Right atrium auricular region (tissue), 2 donors: ENCODE results near the gene ARID3A. TPM values are rescaled to one million over a fixed set of nuclear protein-coding genes. Genes with fewer than 3 reads are reported as not detected.

ENCODE experiments used
- DNase-seq: peaks from one replicate; pipeline ENCODE4 v3.0.0-alpha.2; 2019; ENCODE audit warnings: low spot score
- H3K27ac ChIP-seq, 2 donors: fragments of 200-600 bp; sonication (generic); 1 replicate in 1 of 2; 2 replicates in 1 of 2; pipeline ENCODE4 v1.5.1; 2016 to 2019
- H3K27me3 ChIP-seq, 2 donors: fragments of 200-600 bp; sonication (generic); one replicate each; pipeline versions ENCODE4 v1.5.1 to v1.6.0; 2017 to 2019
- H3K36me3 ChIP-seq: fragments of 200-600 bp; sonication (generic); one replicate; pipeline ENCODE4 v1.5.1; 2016
- H3K4me1 ChIP-seq, 2 donors: fragments of 200-600 bp; sonication (generic); one replicate each; pipeline versions ENCODE4 v1.5.1 to v1.6.0; 2017 to 2019
- H3K4me3 ChIP-seq, 2 donors: fragments of 200-600 bp; sonication (generic); 1 replicate in 1 of 2; 2 replicates in 1 of 2; pipeline ENCODE4 v1.5.1; 2017 to 2019; ENCODE audit warnings: mild to moderate bottlenecking in 1 of 2, moderate library complexity in 1 of 2
- H3K9me3 ChIP-seq, 2 donors: fragments of 200-600 bp; sonication (generic); one replicate each; pipeline ENCODE4 v1.5.1; 2019
- CTCF ChIP-seq, 2 donors: fragments of 200-600 bp; sonication (generic); IDR thresholded peaks; one replicate each; pipeline ENCODE4 v1.5.1; 2019; ENCODE audit warnings: antibody characterized with exemption in 2 of 2
- total RNA-seq, 2 donors: library from RNA; depleted of rRNA; stranded (reverse); fragments of >200 nt; gene quantifications; one replicate each; pipeline ENCODE4 v1.1.0, GENCODE V29; 2016

Gene ARID3A
- total RNA-seq, 2 donors from 2014 or later, result 1.7 to 3.4 TPM

GRCh38 chr19:1015061-1015781 is 89.4 kb downstream of the ARID3A start:
- no peaks in the 10 kb centered on the region for H3K27me3 ChIP-seq
- no peak overlapping the region for H3K27ac ChIP-seq
- no peak overlapping the region for H3K4me3 ChIP-seq
- H3K36me3 ChIP-seq, result peaks cover 47% of the 10 kb centered on the region
- no peak for DNase-seq
- H3K4me1 ChIP-seq, result peaks cover 0 to 54% of the 10 kb centered on the region in 2 donors
- no peaks in the 10 kb centered on the region for H3K9me3 ChIP-seq
- no peak for TF ChIP-seq CTCF (IDR thresholded peaks at IDR 0.05)

DNA sequence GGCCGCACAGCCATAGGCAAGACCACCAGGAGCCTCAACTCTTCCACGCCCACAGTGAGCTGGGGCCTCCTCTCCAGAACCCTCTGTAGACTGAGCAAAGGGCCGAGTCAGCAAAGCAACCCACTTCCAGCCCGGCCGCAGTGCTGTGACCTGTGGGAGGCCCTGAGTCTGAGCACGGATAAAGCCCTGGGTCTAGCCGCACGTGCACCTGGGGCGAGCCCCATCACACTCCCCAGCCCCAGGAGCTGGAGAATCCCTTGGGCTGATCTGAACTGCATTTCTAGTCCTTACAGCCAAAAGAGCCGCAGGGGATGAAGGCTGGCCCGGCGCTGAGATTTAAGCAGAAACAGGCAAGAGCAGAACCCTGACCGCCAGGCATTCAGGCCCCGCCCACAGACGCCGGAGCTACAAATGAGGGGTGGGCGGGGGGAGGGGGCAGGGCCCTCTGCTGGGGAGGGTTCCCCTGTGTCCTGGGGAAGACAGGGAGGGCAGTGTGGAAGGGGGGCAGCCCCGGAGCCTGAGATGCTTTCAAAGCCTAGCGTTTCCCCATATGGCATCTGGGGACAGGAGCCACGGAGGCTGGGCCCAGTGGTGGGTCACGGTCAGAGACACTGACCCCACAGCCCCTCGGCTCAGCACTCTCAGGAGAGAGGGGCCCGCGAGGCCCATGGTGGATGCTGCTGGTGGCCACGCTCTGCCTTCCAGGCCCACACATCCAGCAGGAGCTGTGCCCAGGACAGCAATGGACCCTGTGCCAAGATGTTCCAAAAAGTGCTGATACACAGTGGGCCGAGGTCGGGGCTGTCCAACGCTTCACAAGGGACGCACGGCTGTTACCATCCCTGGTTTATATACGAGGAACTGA is 90.2 kb downstream of the ARID3A start:
- TF ChIP-seq CTCF (IDR thresholded peaks at IDR 0.05), result no peak
- Histone ChIP-seq H3K4me3 (no peak overlapping the region), H3K27ac (peak overlapping the region; percentile 53 to 94), H3K27me3 (no peaks in the 10 kb centered on the region), H3K36me3 (peaks cover 39% of the 10 kb centered on the region), H3K4me1 (peaks cover 0 to 57% of the 10 kb centered on the region in 2 donors), H3K9me3 (no peaks in the 10 kb centered on the region)
- no peak for DNase-seq

- no peaks in the 10 kb centered on the region for H3K27me3 ChIP-seq
- H3K27ac ChIP-seq, result peak overlapping the region; percentile 53 to 94
- DNase-seq, result no peak
- H3K4me3 ChIP-seq, result no peak overlapping the region
- no peak for TF ChIP-seq CTCF (IDR thresholded peaks at IDR 0.05)
- no peaks in the 10 kb centered on the region for H3K9me3 ChIP-seq
- peaks cover 32% of the 10 kb centered on the region for H3K36me3 ChIP-seq
- H3K4me1 ChIP-seq, result peaks cover 0 to 58% of the 10 kb centered on the region in 2 donors
Observed at GRCh38 chr19:1016647-1017114, 90.8 kb downstream of the ARID3A start.

DNA sequence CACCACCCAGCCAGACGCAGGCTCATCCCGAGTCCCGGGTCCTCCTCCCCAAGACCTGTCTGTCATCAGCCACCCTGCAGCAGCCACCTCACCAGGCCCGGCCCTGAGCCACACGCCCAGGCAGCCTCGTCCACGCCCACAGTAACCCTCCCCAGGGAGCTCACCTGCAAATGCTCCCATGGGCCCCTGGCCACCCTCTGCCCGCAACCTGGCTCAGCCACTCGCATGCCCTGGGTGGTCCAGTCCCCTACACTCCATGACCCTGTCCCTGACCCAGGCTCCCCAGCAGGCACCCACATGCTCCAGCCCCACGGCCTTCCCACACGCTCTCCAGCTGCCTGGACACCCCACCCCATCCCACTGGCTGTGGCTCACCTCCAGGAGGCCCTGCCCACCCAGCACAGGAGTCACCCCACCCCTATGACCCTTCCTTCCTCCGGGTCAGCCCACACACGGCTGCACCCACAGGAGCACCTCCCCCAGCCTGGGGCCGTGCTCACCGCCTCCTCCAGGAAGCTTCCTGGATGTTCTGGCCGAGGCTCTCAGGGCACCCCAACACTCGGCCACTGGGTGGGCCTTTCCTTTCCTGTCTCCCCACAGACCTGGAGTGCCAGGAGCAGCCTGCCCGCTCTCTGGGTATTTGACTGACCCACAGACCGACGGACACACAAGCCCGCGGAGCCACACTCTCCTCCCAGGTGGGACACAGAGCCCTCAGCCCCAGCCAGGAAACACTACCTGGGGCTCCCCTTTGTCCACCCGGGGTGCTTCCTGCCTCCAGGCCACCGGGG is 91.5 kb downstream of the ARID3A start:
- no peaks in the 10 kb centered on the region for H3K9me3 ChIP-seq
- peaks cover 0 to 65% of the 10 kb centered on the region in 2 donors for H3K4me1 ChIP-seq
- H3K27ac ChIP-seq, result peak overlapping the region; percentile 53 to 94
- DNase-seq, result no peak
- no peak for TF ChIP-seq CTCF (IDR thresholded peaks at IDR 0.05)
- peaks cover 26% of the 10 kb centered on the region for H3K36me3 ChIP-seq
- H3K4me3 ChIP-seq, result no peak overlapping the region
- H3K27me3 ChIP-seq, result no peaks in the 10 kb centered on the region

DNA sequence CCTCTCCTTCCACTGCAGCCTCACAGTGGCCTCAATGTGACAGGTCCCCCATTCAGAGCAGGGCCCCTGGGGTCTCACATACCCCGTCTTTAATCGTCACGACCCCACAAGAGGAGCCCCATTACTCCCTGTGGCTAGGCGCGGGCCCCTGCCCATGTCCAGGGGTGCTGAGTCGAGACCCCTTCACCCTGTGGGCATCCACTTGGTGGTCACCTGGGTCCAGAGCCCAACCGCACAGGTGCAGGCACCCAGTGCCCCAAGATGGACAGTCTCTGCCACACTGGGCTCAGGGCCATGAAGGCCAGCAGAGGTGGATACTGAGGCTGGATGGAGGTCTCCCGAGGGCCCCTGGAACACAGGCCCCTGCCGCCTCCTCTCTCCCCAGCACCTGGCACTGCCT is 92.1 kb downstream of the ARID3A start:
- TF ChIP-seq CTCF (IDR thresholded peaks at IDR 0.05), result no peak
- Histone ChIP-seq H3K27me3 (no peaks in the 10 kb centered on the region), H3K36me3 (peaks cover 20% of the 10 kb centered on the region), H3K27ac (peak overlapping the region; percentile 53 to 94), H3K9me3 (no peaks in the 10 kb centered on the region), H3K4me3 (no peak overlapping the region), H3K4me1 (peaks cover 0 to 71% of the 10 kb centered on the region in 2 donors)
- DNase-seq, result no peak
